ENCODE results near the gene WDR7. TPM values are rescaled to one million over a fixed set of nuclear protein-coding genes. Genes with fewer than 3 reads are reported as not detected.

The WDR7 gene
- total RNA-seq, 4 donors from 2014 or later = 10.3 to 17.2 (median 16.3) TPM

DNA sequence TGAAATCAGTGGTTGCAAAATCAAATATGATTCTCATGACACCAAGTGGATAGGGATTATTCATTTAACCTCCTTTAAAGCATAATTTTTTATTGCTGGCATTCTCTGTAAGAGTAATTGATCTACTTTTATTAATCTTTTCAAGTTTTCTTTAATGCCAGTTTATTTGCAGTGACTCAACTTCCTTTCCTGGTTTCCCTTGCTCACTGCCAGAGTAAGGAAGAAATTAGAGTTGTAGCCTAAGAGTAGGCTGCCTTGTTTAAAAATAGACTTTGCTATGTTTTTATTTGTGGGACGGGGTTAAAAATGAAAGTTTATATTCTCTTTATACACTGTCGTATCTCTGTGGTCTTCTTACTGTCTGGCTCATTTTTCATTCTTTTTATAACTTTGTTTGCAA lies 148.6 kb downstream of the WDR7 start:
- 43 to 57% methylated on average over 2 of the region's 2 CpGs for WGBS, 2 donors
- H3K4me3 ChIP-seq (ENCODE audit: low read depth, poor library complexity, severe bottlenecking) = no peak overlapping the region
- intact Hi-C loops (cut with DNase I; ENCODE audit: low total_unique reads) = no loop called here
- TF ChIP-seq, protein P1, sequence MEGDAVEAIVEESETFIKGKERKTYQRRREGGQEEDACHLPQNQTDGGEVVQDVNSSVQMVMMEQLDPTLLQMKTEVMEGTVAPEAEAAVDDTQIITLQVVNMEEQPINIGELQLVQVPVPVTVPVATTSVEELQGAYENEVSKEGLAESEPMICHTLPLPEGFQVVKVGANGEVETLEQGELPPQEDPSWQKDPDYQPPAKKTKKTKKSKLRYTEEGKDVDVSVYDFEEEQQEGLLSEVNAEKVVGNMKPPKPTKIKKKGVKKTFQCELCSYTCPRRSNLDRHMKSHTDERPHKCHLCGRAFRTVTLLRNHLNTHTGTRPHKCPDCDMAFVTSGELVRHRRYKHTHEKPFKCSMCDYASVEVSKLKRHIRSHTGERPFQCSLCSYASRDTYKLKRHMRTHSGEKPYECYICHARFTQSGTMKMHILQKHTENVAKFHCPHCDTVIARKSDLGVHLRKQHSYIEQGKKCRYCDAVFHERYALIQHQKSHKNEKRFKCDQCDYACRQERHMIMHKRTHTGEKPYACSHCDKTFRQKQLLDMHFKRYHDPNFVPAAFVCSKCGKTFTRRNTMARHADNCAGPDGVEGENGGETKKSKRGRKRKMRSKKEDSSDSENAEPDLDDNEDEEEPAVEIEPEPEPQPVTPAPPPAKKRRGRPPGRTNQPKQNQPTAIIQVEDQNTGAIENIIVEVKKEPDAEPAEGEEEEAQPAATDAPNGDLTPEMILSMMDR (IDR thresholded peaks at IDR 0.05) = no peak
- no peak for TF ChIP-seq POLR2A (IDR thresholded peaks at IDR 0.05)
- no peak for DNase-seq (ENCODE audit: low spot score in 2 of 2)

DNA sequence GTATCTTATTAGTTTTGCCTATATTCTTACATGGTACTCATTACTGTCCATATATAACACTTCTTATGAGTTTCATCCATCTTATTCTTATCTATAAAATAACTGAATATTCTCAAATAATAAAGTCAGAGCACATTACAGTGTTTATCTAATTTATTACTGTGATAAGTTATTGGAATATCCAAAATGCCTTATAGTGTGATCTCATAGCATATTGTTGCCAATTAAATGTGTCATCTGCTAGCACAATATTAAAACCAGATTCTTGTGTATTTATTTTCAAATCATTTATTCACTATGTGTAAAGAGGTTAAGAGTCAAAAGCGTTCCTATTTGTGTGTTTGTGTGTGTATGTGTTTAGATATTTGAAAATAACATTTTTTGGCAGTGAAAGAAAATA lies 151.9 kb downstream of the WDR7 start:
- TF ChIP-seq, protein P1 (IDR thresholded peaks at IDR 0.05) = no peak
- no peak for TF ChIP-seq POLR2A (IDR thresholded peaks at IDR 0.05)
- DNase-seq (ENCODE audit: low spot score in 2 of 2) = no peak
- WGBS, 2 donors = 66 to 73% methylated on average over 1 of the region's 1 CpG
- intact Hi-C loops (cut with DNase I; ENCODE audit: low total_unique reads) = no loop called here
- H3K4me3 ChIP-seq (ENCODE audit: low read depth, poor library complexity, severe bottlenecking) = no peak overlapping the region

DNA sequence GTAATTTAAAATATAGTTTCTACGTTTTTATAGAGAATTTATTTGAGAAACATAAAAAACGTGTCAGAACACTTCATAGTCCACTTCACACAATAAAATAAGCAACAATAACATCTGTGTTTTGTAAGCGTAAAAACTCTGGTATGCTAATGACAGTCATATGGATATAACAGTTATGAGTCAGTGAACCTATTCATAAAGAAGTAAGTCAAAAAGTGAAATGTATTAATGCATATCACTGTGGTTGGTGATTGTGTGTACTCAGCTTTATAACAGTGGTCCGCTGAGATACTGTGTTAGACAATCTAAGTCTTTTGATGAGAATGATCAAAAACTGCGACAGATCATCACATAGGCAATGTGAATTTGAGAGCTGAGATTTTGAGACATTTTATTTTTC lies 153.2 kb downstream of the WDR7 start:
- intact Hi-C loops (cut with DNase I; ENCODE audit: low total_unique reads) = no loop called here
- H3K4me3 ChIP-seq (ENCODE audit: low read depth, poor library complexity, severe bottlenecking) = no peak overlapping the region
- TF ChIP-seq, protein P1 (IDR thresholded peaks at IDR 0.05) = no peak
- TF ChIP-seq POLR2A (IDR thresholded peaks at IDR 0.05) = no peak
- 90 to 94% methylated on average over 5 of the region's 5 CpGs for WGBS, 2 donors
- DNase-seq (ENCODE audit: low spot score in 2 of 2) = no peak

DNA sequence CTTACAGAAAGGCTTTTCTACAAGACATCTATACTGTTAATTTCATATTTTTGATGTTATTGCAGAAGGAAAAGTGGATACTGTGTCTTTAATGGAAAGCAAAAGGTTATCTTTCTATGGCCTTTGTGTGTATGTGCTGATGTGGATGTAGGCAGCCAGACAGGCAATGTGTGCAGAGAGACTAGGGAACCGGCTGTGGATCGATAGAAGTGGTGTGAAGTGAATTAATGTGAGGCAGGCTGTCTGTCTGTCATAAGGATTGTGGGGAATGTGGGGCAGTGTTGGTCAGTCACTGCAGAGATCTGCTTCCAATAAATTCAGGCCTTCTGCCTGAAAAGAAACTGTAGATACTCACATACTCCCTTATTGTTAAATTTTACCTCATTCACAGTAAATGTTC lies 156.7 kb downstream of the WDR7 start:
- intact Hi-C loops (cut with DNase I; ENCODE audit: low total_unique reads) = no loop called here
- WGBS, 2 donors = 83 to 87% methylated on average over 2 of the region's 2 CpGs
- no peak overlapping the region for H3K4me3 ChIP-seq (ENCODE audit: low read depth, poor library complexity, severe bottlenecking)
- no peak for TF ChIP-seq POLR2A (IDR thresholded peaks at IDR 0.05)
- TF ChIP-seq, protein P1 (IDR thresholded peaks at IDR 0.05) = no peak
- no peak for DNase-seq (ENCODE audit: low spot score in 2 of 2)

DNA sequence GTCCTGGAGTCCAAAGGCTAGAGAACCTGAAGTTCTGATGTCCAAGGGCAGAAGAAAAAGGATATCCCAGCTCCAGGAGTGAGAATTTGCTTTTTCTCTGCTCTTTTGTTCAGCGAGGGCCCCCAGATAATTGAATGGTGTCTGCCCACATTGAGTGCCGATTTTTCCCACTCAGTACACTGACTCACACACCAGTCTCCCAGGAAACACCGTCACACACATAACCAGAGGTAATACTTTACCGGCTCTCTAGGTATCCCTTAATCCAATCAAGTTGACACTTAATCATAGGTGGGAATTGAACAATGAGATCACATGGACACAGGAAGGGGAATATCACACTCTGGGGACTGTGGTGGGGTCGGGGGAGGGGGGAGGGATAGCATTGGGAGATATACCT lies 161.5 kb downstream of the WDR7 start:
- 91 to 96% methylated on average over 5 of the region's 5 CpGs for WGBS, 2 donors
- no peak overlapping the region for H3K4me3 ChIP-seq (ENCODE audit: low read depth, poor library complexity, severe bottlenecking)
- TF ChIP-seq POLR2A (IDR thresholded peaks at IDR 0.05) = no peak
- TF ChIP-seq, protein P1 (IDR thresholded peaks at IDR 0.05) = no peak
- no peak for DNase-seq (ENCODE audit: low spot score in 2 of 2)
- intact Hi-C loops (cut with DNase I; ENCODE audit: low total_unique reads) = no loop called here

DNA sequence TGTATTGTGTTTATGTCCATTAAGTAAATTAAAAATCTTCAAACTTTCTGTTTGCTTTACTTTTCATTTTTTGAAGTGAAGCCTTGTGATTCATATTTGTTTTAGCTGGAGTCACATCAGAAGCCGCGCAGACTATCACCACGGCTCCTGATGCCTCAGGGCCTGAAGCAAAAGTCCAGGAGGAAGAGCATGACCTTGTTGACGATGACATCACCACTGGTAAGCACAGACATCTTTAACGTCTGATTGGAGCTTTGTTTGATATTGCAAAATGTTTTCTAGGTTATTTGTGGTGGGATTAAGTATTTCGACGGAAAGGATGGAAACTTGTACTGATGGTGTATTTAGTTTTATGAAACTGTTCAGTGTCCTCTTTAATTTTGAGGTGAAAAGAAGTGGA lies 164.8 kb downstream of the WDR7 start:
- DNase-seq (ENCODE audit: low spot score in 2 of 2) = no peak
- intact Hi-C loops (cut with DNase I; ENCODE audit: low total_unique reads) = no loop called here
- no peak overlapping the region for H3K4me3 ChIP-seq (ENCODE audit: low read depth, poor library complexity, severe bottlenecking)
- WGBS, 2 donors = 85 to 87% methylated on average over 7 of the region's 7 CpGs
- TF ChIP-seq, protein P1 (IDR thresholded peaks at IDR 0.05) = no peak
- TF ChIP-seq POLR2A (IDR thresholded peaks at IDR 0.05) = no peak
